Cardiac fibroblast (primary cell): ENCODE measurements around the gene UMPS.

Source experiments
- DNase-seq, 2 donors: peaks; one replicate each; pipeline versions ENCODE4 v3.0.0 to v3.0.0-alpha.2; 2010; ENCODE audit warnings: low read depth in 2 of 2
- H3K4me3 ChIP-seq, 2 donors: replicated peaks in 1 of 2; 1 replicate in 1 of 2; 2 replicates in 1 of 2; pipeline ENCODE4 v1.5.1; 2011; ENCODE audit warnings: low read depth in 2 of 2, low read length in 2 of 2, mild to moderate bottlenecking in 2 of 2, moderate library complexity in 1 of 2
- CTCF ChIP-seq: IDR thresholded peaks from one replicate; pipeline ENCODE4 v1.5.1; 2011; ENCODE audit warnings: low read depth, mild to moderate bottlenecking, low read length, inconsistent platforms

The UMPS gene

GRCh38 chr3:124771083-124771445 lies 40.8 kb downstream of the UMPS start:
- H3K4me3 ChIP-seq, result no peak overlapping the region
- TF ChIP-seq CTCF, result no peak
- DNase-seq, result no peak

DNA sequence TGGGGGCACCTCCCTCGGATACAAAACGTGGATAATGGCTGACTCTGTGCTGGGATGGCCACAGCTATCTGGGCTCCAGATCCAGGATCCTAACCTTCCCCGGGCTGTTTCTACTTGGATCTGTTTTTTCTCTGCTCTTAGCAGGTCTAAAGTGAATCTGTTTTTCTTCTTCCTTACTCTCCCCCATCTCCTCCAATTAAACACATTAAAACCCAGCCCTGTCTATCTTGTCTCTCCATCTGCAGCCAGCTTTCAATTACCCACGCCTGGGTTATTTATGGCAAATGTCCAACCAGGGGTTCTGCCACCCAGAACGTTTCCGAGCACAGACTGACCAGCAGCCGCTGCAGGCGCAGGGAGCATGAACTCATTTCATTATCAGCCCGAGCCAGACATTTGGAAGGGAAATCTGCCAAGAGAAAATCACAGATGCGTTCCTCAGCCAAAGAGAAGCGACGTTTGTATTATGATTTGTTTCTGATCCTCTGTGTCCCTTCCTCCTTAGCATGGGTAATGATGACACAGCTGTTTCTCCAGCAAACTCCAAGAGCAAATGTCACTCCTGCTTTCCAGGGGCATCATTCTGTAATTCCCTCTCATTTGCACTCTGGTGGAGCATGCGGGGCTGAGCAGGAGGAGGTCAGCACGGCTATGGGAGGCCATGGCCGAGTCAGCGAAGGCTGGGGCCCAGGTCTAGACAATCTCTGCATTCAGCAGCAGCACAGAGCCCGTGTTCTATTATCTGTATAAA lies 42.0 kb downstream of the UMPS start:
- DNase-seq, result peak; percentile 70 to 76
- H3K4me3 ChIP-seq, result no peak overlapping the region
- TF ChIP-seq CTCF, result no peak

- TF ChIP-seq CTCF, result no peak
- H3K4me3 ChIP-seq, result no peak overlapping the region
Measured at GRCh38 chr3:124773351-124774326, 43.4 kb downstream of the UMPS start.

GRCh38 chr3:124774327-124774718 lies 44.1 kb downstream of the UMPS start:
- DNase-seq, result peak; percentile 66 to 85
- no peak for TF ChIP-seq CTCF
- H3K4me3 ChIP-seq, result no peak overlapping the region

More at GRCh38 chr3:124773351-124774326, 43.4 kb downstream of the UMPS start:
- DNase-seq, result no peak

DNA sequence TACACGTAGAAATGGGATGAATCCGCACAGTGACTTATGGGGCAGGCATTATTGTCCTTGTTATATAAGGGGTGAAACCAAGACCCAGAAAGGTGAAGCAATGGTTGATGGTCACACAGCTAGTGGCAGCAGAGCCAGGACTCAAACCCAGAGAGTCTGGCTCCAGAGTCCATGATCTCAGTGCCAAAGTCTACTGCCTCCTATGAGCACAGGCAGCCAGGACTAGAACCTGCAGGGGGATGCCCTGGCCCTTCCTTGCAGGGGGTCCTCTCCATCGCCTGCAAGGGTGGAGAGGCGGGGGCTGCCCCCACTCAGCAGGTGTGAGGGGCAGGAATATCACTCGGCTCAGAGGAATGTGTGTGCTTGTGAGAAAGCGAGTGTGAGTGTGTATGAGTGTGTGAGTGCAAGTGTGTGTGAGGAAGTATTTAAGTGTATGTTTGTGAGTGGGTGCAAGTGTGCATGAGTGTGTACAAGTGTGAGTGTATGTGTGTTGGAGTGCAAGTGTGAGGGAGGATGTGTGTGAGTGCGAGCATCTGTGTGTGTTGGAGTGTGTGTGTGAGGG lies 44.7 kb downstream of the UMPS start:
- no peak for TF ChIP-seq CTCF
- H3K4me3 ChIP-seq, result no peak overlapping the region
- no peak for DNase-seq

DNA sequence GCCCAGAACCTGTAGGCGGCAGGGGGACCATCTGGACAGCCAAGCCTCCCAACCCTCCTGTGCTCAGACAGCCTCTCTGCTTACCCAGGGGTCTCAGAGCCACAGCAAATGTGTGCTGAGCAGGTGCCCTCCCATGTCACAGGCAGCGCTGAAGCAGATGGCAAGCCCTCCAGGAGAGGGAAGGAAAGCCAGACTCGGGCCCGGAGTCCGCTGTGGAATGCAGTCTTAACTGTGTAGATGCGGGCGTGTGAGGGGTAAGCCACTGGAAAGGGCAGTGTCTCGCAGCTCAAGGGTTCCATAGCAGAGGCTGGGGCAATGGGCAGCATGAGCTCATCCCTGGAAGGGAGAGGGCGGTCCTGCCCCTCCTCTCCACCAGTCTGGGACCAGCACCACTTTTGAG lies 45.6 kb downstream of the UMPS start:
- H3K4me3 ChIP-seq, result no peak overlapping the region
- no peak for DNase-seq
- no peak for TF ChIP-seq CTCF
